GM19099 (cell line): Measurements from ENCODE around the gene PFDN6.

Source experiments
- POLR2A ChIP-seq: IDR thresholded peaks from 3 replicates; pipeline ENCODE4 v1.6.1; 2011; ENCODE audit warnings: low read depth; ENCODE audit not compliant: insufficient read length; ENCODE audit errors: extremely low read depth

Gene PFDN6

GRCh38 chr6:33298773-33299236 lies 9.4 kb downstream of the PFDN6 start, which contains the start of gene RGL2:
TSS of gene RGL2 (minus strand) at chr6:33298942. CDS start at chr6:33298610, 332 bp downstream.
- no peak for TF ChIP-seq POLR2A

- peak; percentile 89 for TF ChIP-seq POLR2A
These were observed 10.0 kb downstream of the PFDN6 start for GRCh38 chr6:33299237-33299944.

- no peak for TF ChIP-seq POLR2A
These were observed 12.5 kb downstream of the PFDN6 start for GRCh38 chr6:33301877-33302276.

- TF ChIP-seq POLR2A, result no peak
These were observed 14.8 kb downstream of the PFDN6 start for GRCh38 chr6:33304216-33304615.

- TF ChIP-seq POLR2A, result no peak
These were observed 15.7 kb downstream of the PFDN6 start for GRCh38 chr6:33305052-33305451.

- TF ChIP-seq POLR2A, result no peak
These were observed 17.0 kb downstream of the PFDN6 start for GRCh38 chr6:33306356-33306755.

GRCh38 chr6:33312361-33313104 lies 23.1 kb downstream of the PFDN6 start:
- TF ChIP-seq POLR2A, result peak; percentile 19

- peak; percentile 3 for TF ChIP-seq POLR2A
These were observed 23.8 kb downstream of the PFDN6 start for GRCh38 chr6:33313105-33313708.

- TF ChIP-seq POLR2A, result peak; percentile 76
These were observed 24.5 kb downstream of the PFDN6 start, which contains the start of gene TAPBP for GRCh38 chr6:33313709-33314514. TSS of gene TAPBP (minus strand) at chr6:33314078. CDS start at chr6:33314041, 37 bp downstream.

- TF ChIP-seq POLR2A, result no peak
These were observed 25.1 kb downstream of the PFDN6 start for GRCh38 chr6:33314515-33314942.

- no peak for TF ChIP-seq POLR2A
These were observed 25.8 kb downstream of the PFDN6 start for GRCh38 chr6:33314943-33315792.

GRCh38 chr6:33315793-33316602 lies 26.6 kb downstream of the PFDN6 start:
- TF ChIP-seq POLR2A, result no peak
